Activated T-cell treated with anti-CD3 and anti-CD28 coated beads, Interleukin-2, amount 50 U/mL, for 24 hours (primary cell): ENCODE data around the gene USP34.
"Not testable (repeated sequence)": the region's sequence is repeated elsewhere in the genome, so short reads cannot be mapped to it uniquely, and the experiment has no call there.

Experiments
- DNase-seq: peaks from one replicate; pipeline ENCODE4 v3.0.0-alpha.2; 2020
- H3K27ac Mint-ChIP-seq: 2 replicates; pipeline ENCODE4 v1.8.0; 2020; ENCODE audit warnings: mild to moderate bottlenecking, mixed read lengths
- H3K27me3 Mint-ChIP-seq: 2 replicates; pipeline ENCODE4 v1.8.0; 2020; ENCODE audit warnings: mixed read lengths
- H3K36me3 Mint-ChIP-seq: 2 replicates; pipeline ENCODE4 v1.8.0; 2020; ENCODE audit warnings: low read depth, mixed read lengths
- H3K4me1 Mint-ChIP-seq: 2 replicates; pipeline ENCODE4 v1.8.0; 2020; ENCODE audit warnings: low read depth, mixed read lengths
- H3K4me3 Mint-ChIP-seq: 2 replicates; pipeline ENCODE4 v1.8.0; 2020; ENCODE audit warnings: mild to moderate bottlenecking, moderate library complexity, mixed read lengths
- H3K9me3 Mint-ChIP-seq: 2 replicates; pipeline ENCODE4 v1.8.0; 2020; ENCODE audit warnings: mixed read lengths

USP34 gene

DNA sequence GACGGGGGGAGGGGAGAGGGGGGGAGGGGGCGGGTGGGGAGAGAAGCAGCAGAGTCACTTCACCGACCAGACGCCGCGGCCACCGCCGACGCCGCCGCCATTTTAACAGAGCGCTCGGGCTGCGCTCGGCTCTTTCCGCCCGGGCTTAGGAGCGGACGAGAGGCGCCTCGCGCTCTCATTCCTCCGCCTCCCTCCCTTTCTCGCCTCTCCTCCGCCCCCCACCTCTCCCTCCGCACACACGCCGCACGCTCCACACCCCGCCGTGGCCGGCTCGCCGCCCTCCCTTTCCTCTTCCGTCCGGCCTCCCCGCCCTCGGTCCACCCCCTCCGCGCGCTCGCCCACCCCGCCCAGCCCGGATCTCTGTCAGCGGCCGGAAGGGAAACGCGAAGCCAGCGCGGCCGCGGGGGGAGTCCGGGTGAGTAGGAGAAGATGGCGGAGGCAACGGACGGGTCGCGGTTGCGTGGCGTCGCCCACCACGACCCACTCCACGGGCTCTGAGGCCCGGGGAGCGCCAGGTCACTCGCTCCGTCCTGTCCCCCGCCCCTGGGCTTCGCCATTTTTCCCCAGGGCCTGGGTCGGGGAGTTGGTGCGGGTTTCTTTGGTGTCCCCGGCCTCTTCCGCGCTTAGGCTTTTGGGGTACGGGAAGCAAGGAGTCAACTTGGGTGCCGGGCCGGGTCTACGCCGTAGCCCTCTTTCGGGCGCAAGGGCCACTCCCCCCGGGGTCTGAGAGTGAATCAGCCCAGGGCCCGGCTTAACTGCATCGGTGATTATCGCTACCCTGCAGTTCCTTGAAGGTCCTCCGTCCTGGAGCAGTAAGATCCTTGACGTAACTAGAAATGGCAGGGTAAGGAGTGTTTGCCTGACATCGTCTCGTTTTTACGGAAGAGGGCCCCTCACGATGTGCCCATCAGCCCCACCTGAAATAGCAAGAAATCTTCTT lies at the start of gene USP34:
Gene USP34 (minus strand): TSS at position 123 of the 940 bp plus-strand sequence. CDS start 395 bp downstream, outside the sequence.
- no peaks in the 10 kb centered on the region for H3K9me3 Mint-ChIP-seq
- no peaks in the 10 kb centered on the region for H3K27me3 Mint-ChIP-seq
- peaks cover 36% of the 10 kb centered on the region for H3K4me1 Mint-ChIP-seq
- H3K36me3 Mint-ChIP-seq = peaks cover 52% of the 10 kb centered on the region
- H3K4me3 Mint-ChIP-seq = peak within 1 kb of the TSS; percentile 92
- peak within 1 kb of the TSS; percentile 95 for H3K27ac Mint-ChIP-seq
- DNase-seq = peak; percentile 92

DNA sequence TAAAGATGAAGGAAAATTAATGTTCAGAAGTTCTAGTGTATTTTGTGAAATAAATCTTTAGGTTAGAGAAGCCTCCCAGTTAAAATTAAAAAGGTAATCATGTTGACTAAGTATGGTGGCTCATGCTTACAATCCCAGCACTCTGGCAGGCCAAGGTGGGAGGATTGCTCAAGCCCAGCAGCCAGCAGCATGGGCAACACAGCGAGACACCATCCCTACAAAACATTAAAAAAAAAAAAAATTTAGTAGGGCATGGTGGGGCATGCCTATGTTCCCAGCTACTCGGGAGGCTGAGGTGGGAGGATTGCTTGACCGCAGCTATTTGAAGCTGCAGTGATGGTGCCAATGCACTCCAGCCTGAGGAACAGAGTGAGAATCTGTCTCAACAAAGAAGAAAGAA lies 49.4 kb upstream of the USP34 start:
- Mint-ChIP-seq H3K4me3 (no peak overlapping the region), H3K27ac (no peak overlapping the region), H3K9me3 (no peaks in the 10 kb centered on the region), H3K27me3 (no peaks in the 10 kb centered on the region), H3K36me3 (peaks cover 95% of the 10 kb centered on the region), H3K4me1 (peaks cover 36% of the 10 kb centered on the region)
- DNase-seq = no peak

- Mint-ChIP-seq H3K27ac (peak overlapping the region; percentile 61), H3K4me1 (peaks cover 23% of the 10 kb centered on the region), H3K36me3 (peaks cover 98% of the 10 kb centered on the region), H3K9me3 (no peaks in the 10 kb centered on the region), H3K4me3 (no peak overlapping the region), H3K27me3 (no peaks in the 10 kb centered on the region)
- DNase-seq = no peak
Observed at GRCh38 chr2:61512768-61513398, 42.0 kb upstream of the USP34 start.

- no peaks in the 10 kb centered on the region for H3K27me3 Mint-ChIP-seq
- H3K27ac Mint-ChIP-seq = peak overlapping the region; percentile 29
Observed at GRCh38 chr2:61510674-61511671, 40.1 kb upstream of the USP34 start.

DNA sequence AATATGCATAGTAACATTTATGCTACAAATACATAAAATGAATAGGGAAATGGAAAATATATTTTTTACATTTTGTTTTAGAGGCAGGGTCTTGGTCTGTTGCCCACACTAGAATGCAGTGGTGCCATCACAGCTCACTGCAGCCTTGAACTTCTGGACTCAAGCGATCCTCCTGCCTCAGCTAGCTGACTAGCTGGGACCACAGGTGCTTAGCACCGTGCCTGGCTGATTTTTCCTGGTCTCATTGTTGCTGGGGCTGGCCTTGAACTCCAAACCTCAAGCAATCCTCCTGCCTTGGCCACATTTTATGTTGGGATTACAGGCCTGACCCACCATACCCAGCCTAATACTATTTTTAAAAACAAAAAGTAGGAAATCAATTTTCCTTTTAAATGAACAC lies 34.1 kb upstream of the USP34 start:
- H3K27ac Mint-ChIP-seq = no peak overlapping the region

More at GRCh38 chr2:61510674-61511671, 40.1 kb upstream of the USP34 start:
- peaks cover 93% of the 10 kb centered on the region for H3K36me3 Mint-ChIP-seq
- no peak for DNase-seq
- no peaks in the 10 kb centered on the region for H3K9me3 Mint-ChIP-seq
- no peak overlapping the region for H3K4me3 Mint-ChIP-seq
- peaks cover 25% of the 10 kb centered on the region for H3K4me1 Mint-ChIP-seq

DNA sequence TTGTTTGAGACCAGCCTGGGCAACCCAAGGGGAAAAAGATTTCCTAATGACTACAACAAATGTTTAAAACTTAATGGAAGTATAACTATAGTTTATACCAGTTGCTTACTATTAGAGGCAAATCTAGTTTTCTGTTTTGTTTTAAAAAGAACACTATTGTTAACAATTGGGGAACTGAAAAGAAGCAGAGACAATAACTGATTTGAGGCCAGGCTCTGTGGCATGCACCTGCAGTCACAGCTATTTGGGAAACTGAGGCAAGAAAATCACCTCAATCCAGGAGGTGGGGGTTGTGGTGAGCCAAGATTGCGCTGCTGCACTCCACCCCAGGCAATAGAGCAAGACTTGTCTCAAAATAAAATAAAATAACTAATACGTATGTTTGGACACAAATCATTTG lies 28.2 kb upstream of the USP34 start:
- H3K36me3 Mint-ChIP-seq = peaks cover 93% of the 10 kb centered on the region
- no peaks in the 10 kb centered on the region for H3K9me3 Mint-ChIP-seq
- H3K27ac Mint-ChIP-seq = peak overlapping the region; percentile 52
- H3K27me3 Mint-ChIP-seq = no peaks in the 10 kb centered on the region
- H3K4me1 Mint-ChIP-seq = peaks cover 23% of the 10 kb centered on the region
- no peak overlapping the region for H3K4me3 Mint-ChIP-seq
- DNase-seq = no peak

More for the DNA sequence above, 34.1 kb upstream of the USP34 start:
- Mint-ChIP-seq H3K9me3 (no peaks in the 10 kb centered on the region), H3K36me3 (peaks cover 88% of the 10 kb centered on the region), H3K4me1 (peaks cover 9% of the 10 kb centered on the region), H3K4me3 (no peak overlapping the region), H3K27me3 (no peaks in the 10 kb centered on the region)
- no peak for DNase-seq

DNA sequence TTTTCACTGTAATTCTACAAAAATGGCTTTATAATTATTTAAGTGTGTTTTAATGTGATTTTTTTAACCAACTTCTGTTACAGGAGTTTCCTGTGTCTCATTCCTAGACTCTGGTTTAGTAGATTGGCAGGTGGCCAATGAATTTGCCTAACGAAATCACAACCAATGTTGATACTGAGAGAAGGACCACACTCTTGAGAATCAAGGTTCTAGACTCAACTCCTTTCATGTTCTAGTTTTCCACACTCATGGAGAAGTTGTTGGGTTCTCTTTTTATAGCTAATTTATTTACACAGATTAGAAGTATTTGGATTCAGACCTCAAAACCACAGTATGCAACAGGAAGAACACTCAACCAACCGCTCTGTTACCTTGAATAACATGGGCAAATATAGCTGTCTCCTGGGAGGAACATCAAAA lies 22.6 kb upstream of the USP34 start:
- H3K36me3 Mint-ChIP-seq = peaks cover 97% of the 10 kb centered on the region
- peaks cover 32% of the 10 kb centered on the region for H3K4me1 Mint-ChIP-seq
- H3K4me3 Mint-ChIP-seq = no peak overlapping the region
- H3K27me3 Mint-ChIP-seq = no peaks in the 10 kb centered on the region
- H3K27ac Mint-ChIP-seq = peak overlapping the region; percentile 85
- H3K9me3 Mint-ChIP-seq = no peaks in the 10 kb centered on the region
- DNase-seq = no peak

DNA sequence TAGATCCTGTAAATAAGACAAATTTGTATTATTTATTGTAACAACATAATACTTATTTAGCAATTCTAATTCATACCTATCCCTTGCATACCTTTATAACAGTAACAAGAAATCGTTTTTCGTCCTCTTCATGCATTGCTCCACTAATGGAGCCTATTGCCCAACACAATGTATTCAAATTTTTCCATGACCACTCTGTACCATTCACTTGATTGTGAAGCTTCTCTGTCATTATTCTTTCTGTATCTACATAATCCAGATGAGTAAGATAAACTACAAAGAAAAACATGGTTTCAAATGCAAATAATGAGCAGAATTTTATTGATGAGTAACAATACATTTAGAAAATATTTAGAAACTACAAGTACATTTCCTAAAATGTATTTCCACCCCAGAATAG lies 21.6 kb upstream of the USP34 start:
- H3K36me3 Mint-ChIP-seq = peaks cover 97% of the 10 kb centered on the region
- H3K4me3 Mint-ChIP-seq = no peak overlapping the region
- no peaks in the 10 kb centered on the region for H3K9me3 Mint-ChIP-seq

GRCh38 chr2:61485281-61485680 lies 14.4 kb upstream of the USP34 start:
- DNase-seq = no peak
- H3K27ac Mint-ChIP-seq = no peak overlapping the region
- no peaks in the 10 kb centered on the region for H3K9me3 Mint-ChIP-seq
- H3K27me3 Mint-ChIP-seq = no peaks in the 10 kb centered on the region
- H3K4me1 Mint-ChIP-seq = no peaks in the 10 kb centered on the region
- no peak overlapping the region for H3K4me3 Mint-ChIP-seq
- peaks cover 100% of the 10 kb centered on the region for H3K36me3 Mint-ChIP-seq

More for the DNA sequence above, 21.6 kb upstream of the USP34 start:
- Mint-ChIP-seq H3K27me3 (no peaks in the 10 kb centered on the region), H3K27ac (peak overlapping the region; percentile 57), H3K4me1 (peaks cover 32% of the 10 kb centered on the region)
- DNase-seq = no peak

GRCh38 chr2:61478086-61478485 lies 7.2 kb upstream of the USP34 start:
- H3K9me3 Mint-ChIP-seq = no peaks in the 10 kb centered on the region
- no peaks in the 10 kb centered on the region for H3K27me3 Mint-ChIP-seq
- H3K4me3 Mint-ChIP-seq = no peak overlapping the region
- peaks cover 2% of the 10 kb centered on the region for H3K4me1 Mint-ChIP-seq
- peaks cover 71% of the 10 kb centered on the region for H3K36me3 Mint-ChIP-seq
- DNase-seq = no peak
- no peak overlapping the region for H3K27ac Mint-ChIP-seq

DNA sequence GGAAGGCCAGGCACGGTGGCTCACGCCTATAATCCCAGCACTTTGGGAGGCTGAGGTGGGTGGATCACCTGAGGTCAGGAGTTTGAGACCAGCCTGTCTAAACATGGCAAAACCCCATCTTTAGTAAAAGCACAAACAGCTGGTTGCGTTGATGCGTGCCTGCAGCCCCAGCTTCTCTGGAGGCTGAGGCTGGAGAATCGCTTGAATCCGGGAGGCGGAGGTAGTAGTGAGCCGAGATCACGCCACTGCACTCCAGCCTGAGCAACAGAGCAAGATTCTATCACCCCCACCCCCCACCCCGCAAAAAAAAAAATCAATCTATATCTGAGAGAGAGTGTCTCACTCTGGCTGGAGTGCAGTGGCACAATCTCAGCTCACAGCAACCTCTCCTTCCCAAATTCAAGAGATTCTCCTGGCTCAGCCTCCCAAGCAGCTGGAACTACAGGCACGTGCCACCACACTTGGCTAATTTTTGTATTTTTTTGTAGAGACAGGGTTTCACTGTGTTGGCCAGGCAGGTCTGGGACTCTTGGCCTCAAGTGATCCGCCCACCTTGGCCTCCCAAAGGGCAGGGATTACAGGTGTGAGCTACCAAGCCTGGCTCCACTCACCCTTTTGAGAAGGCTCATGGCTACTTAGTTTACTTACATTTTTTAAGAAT lies 6.2 kb upstream of the USP34 start:
- H3K27me3 Mint-ChIP-seq, DNase-seq, H3K9me3 Mint-ChIP-seq, H3K4me1 Mint-ChIP-seq, H3K4me3 Mint-ChIP-seq: not testable (repeated sequence)
- H3K27ac Mint-ChIP-seq = peak overlapping the region; percentile 73
- H3K36me3 Mint-ChIP-seq = peaks cover 70% of the 10 kb centered on the region

DNA sequence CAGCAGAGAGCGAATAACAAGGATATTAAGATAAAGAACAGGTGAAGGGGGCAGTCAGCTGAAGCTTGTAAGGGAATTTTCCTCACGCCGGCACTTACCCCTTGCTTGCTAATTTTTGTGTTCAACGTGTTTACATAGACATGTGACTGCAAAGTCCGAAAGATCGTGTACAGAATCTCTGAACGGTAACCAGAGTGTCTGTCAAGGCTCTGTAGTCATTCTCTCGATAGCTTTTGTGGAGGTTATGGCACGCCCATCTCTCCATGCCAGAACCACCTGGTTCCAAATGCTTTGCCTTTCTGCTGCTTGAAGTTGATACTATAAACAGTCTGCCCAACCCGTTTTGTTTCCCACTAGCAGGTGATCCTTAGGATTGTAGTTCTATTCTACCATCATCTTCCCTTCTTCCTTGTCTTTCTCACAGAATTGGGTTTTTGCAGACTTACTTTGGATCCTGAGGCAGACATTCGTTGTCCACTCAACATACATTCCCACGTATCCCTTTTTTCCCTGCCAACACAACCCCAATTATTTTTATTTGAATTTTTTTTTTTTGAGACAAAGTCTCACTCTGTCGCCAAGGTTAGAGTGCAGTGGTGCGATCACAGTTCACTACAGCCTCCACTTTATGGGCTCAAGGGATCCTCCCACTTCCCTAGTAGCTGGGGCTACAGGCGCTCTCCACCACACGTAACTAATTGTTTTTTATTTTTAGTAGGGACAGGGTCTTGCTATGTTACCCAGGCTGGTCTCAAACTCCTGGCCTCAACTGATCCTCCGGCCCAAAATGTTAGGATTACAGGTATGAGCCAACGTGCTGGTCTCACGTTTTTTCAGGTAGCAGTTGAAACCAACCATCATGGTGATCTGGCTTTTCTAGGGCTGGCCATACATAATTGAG lies 1.3 kb upstream of the USP34 start:
- Mint-ChIP-seq H3K27me3 (no peaks in the 10 kb centered on the region), H3K36me3 (peaks cover 55% of the 10 kb centered on the region), H3K9me3 (no peaks in the 10 kb centered on the region), H3K4me1 (peaks cover 34% of the 10 kb centered on the region), H3K4me3 (peak overlapping the region; percentile 87), H3K27ac (peak overlapping the region; percentile 94)
- DNase-seq = no peak
